DOHH2 (cell line): Measurements from ENCODE around the gene CLCN1.

Experiments used
- H3F3A ChIP-seq: fragments of 200-600 bp; sonication (generic), shearing (Covaris generic); 2 replicates; pipeline ENCODE4 v1.6.0; 2016; ENCODE audit warnings: antibody characterized with exemption, mild to moderate bottlenecking; ENCODE audit not compliant: control insufficient read depth, insufficient read depth
- H3K27ac ChIP-seq: fragments of 200-600 bp; sonication (generic); 2 replicates; pipeline ENCODE4 v1.5.1; 2014; ENCODE audit warnings: low read depth, mild to moderate bottlenecking, low read length, moderate library complexity
- H3K27me3 ChIP-seq: fragments of 200-600 bp; sonication (generic); 2 replicates; pipeline ENCODE4 v1.6.1; 2014; ENCODE audit warnings: mild to moderate bottlenecking, low read length, mixed read lengths; ENCODE audit not compliant: control insufficient read depth
- H3K36me3 ChIP-seq: fragments of 200-600 bp; sonication (generic); 2 replicates; pipeline ENCODE4 v1.6.1; 2014; ENCODE audit warnings: mild to moderate bottlenecking, low read length, moderate library complexity, mixed read lengths; ENCODE audit not compliant: control insufficient read depth
- H3K4me1 ChIP-seq: fragments of 200-600 bp; sonication (generic); 2 replicates; pipeline ENCODE4 v1.6.1; 2014; ENCODE audit warnings: mild to moderate bottlenecking, low read length, mixed read lengths; ENCODE audit not compliant: control insufficient read depth
- H3K4me2 ChIP-seq: fragments of 200-600 bp; sonication (generic); 2 replicates; pipeline ENCODE4 v1.6.0; 2014; ENCODE audit warnings: mild to moderate bottlenecking, low read length, moderate library complexity
- H3K4me3 ChIP-seq: fragments of 200-600 bp; sonication (generic); 2 replicates; pipeline ENCODE4 v1.5.1; 2014; ENCODE audit warnings: mild to moderate bottlenecking, low read length, mixed read lengths
- H3K79me2 ChIP-seq: fragments of 200-600 bp; sonication (generic); 2 replicates; pipeline ENCODE4 v1.6.1; 2014; ENCODE audit warnings: mild to moderate bottlenecking, low read length, mixed read lengths; ENCODE audit not compliant: control insufficient read depth
- H3K9me2 ChIP-seq: fragments of 200-600 bp; sonication (generic); replicated peaks from 2 replicates; pipeline ENCODE4 v1.6.1; 2014; ENCODE audit warnings: mild to moderate bottlenecking, low read length, mixed read lengths; ENCODE audit not compliant: control insufficient read depth
- H3K9me3 ChIP-seq: fragments of 200-600 bp; sonication (generic); 2 replicates; pipeline ENCODE4 v1.6.1; 2014; ENCODE audit warnings: antibody characterized with exemption, low read length, mixed read lengths; ENCODE audit not compliant: control insufficient read depth, insufficient read depth
- H4K20me1 ChIP-seq: fragments of 200-600 bp; sonication (generic); 2 replicates; pipeline ENCODE4 v1.6.0; 2014; ENCODE audit warnings: low read depth, mild to moderate bottlenecking, antibody characterized with exemption, low read length, moderate library complexity; ENCODE audit not compliant: control insufficient read depth, insufficient read depth
- CTCF ChIP-seq: fragments of 200-600 bp; sonication (generic); IDR thresholded peaks from one replicate; pipeline ENCODE4 v1.5.1; 2014; ENCODE audit warnings: antibody characterized with exemption, mild to moderate bottlenecking, low read depth, low read length; ENCODE audit not compliant: poor library complexity, severe bottlenecking
- EZH2phosphoT487 ChIP-seq: fragments of 200-600 bp; sonication (generic); IDR thresholded peaks from 2 replicates; pipeline ENCODE4 v1.6.1; 2017; ENCODE audit warnings: borderline replicate concordance, mild to moderate bottlenecking, antibody characterized with exemption, low read length, moderate library complexity, mixed read lengths

The CLCN1 gene

GRCh38 chr7:143346018-143346417 lies 30.1 kb downstream of the CLCN1 start:
- Histone ChIP-seq H3K27me3 (peaks cover 26% of the 10 kb centered on the region), H4K20me1 (no peaks in the 10 kb centered on the region), H3K9me2 (no peaks in the 10 kb centered on the region), H3K79me2 (no peaks in the 10 kb centered on the region), H3K4me2 (no peak overlapping the region), H3K4me1 (no peaks in the 10 kb centered on the region), H3F3A (no peaks in the 10 kb centered on the region), H3K36me3 (no peaks in the 10 kb centered on the region), H3K4me3 (no peak overlapping the region), H3K9me3 (no peaks in the 10 kb centered on the region), H3K27ac (no peak overlapping the region)
- TF ChIP-seq EZH2phosphoT487 (no peak), CTCF (no peak)

GRCh38 chr7:143347950-143348349 lies 32.0 kb downstream of the CLCN1 start:
- Histone ChIP-seq H3K36me3 (no peaks in the 10 kb centered on the region), H3K9me3 (no peaks in the 10 kb centered on the region), H4K20me1 (no peaks in the 10 kb centered on the region), H3F3A (no peaks in the 10 kb centered on the region), H3K4me3 (no peak overlapping the region), H3K27ac (no peak overlapping the region), H3K4me2 (no peak overlapping the region), H3K27me3 (peaks cover 33% of the 10 kb centered on the region), H3K9me2 (no peaks in the 10 kb centered on the region), H3K79me2 (no peaks in the 10 kb centered on the region), H3K4me1 (no peaks in the 10 kb centered on the region)
- TF ChIP-seq CTCF, result no peak
- TF ChIP-seq EZH2phosphoT487, result no peak

- Histone ChIP-seq H3K36me3 (no peaks in the 10 kb centered on the region), H3K27ac (no peak overlapping the region), H3K9me2 (no peaks in the 10 kb centered on the region), H3K4me3 (no peak overlapping the region), H3K4me1 (no peaks in the 10 kb centered on the region), H3K79me2 (no peaks in the 10 kb centered on the region), H3K4me2 (no peak overlapping the region), H4K20me1 (no peaks in the 10 kb centered on the region), H3K9me3 (no peaks in the 10 kb centered on the region), H3F3A (no peaks in the 10 kb centered on the region), H3K27me3 (peaks cover 45% of the 10 kb centered on the region)
- no peak for TF ChIP-seq EZH2phosphoT487
Measured at GRCh38 chr7:143351060-143351459, 35.1 kb downstream of the CLCN1 start.

GRCh38 chr7:143351574-143351973 lies 35.7 kb downstream of the CLCN1 start:
- Histone ChIP-seq H4K20me1 (no peaks in the 10 kb centered on the region), H3K36me3 (no peaks in the 10 kb centered on the region), H3K4me2 (no peak overlapping the region), H3K4me3 (no peak overlapping the region), H3K27ac (no peak overlapping the region), H3K9me3 (no peaks in the 10 kb centered on the region), H3F3A (no peaks in the 10 kb centered on the region), H3K27me3 (peaks cover 40% of the 10 kb centered on the region), H3K4me1 (no peaks in the 10 kb centered on the region), H3K79me2 (no peaks in the 10 kb centered on the region), H3K9me2 (no peaks in the 10 kb centered on the region)
- no peak for TF ChIP-seq CTCF
- TF ChIP-seq EZH2phosphoT487, result no peak
